Left colon (tissue), 2 donors: Measurements from ENCODE around the gene DISP3. TPM values are rescaled to one million over a fixed set of nuclear protein-coding genes. Genes with fewer than 3 reads are reported as not detected.

Experiments used
- ATAC-seq: fragments of 200-7000 bp; cut with Tn5 transposase; one replicate; pipeline ENCODE4 v1.9.1; 2020; ENCODE audit warnings: mild to moderate bottlenecking, moderate library complexity
- DNase-seq, 2 donors: peaks; one replicate each; pipeline ENCODE4 v3.0.0-alpha.2; 2020
- intact Hi-C, 2 donors: fragments of 100-400 bp; cut with DNase I in 1 of 2; cut with micrococcal nuclease in 1 of 2; formaldehyde crosslinking; loops; one replicate each; pipeline versions ENCODE4 v1.11.2 to v1.14.0; 2022; cut with DNase I, micrococcal nuclease
- total RNA-seq, 2 donors: library from RNA; stranded (reverse); fragmentation: NEBNext Ultra II Directional; extraction: Animal tissue kit (Norgen Biotek cat#: 25700); gene quantifications; one replicate each; pipeline ENCODE4 v1.2.1, GENCODE V29; 2021
- donor health status: DM: no; HTN: no; CAD: no.
- donor health status: DM: yes; HTN: yes; CAD: no.

The DISP3 gene
- total RNA-seq, 2 donors from 2014 or later: 0.18 to 0.31 TPM

GRCh38 chr1:11456965-11457364, 22.0 kb upstream of the DISP3 start:
- no peak for ATAC-seq
- DNase-seq: no peak
- intact Hi-C loops: no loop called here

DNA sequence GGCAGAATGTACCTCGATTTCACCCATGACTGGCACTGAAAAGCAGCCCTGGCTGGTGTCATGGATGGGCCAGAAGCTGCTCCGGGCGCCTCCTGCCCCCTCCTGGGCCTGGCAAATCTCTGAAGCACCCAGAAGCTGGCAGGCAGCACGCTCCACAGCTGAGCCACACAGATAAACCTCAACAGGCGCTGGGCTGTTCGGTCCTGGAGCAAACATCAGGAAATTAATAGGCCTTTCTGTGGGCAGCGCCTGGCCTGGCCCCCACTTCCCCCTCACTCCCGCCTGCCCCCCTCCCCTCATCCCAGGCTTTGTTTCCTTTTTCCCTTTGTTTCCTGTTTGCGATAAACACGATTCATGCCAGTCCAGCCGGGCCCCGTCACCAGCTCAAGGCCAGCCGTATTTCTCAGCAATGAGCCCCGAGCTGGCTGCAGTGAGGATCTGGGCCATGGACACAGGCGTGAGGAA, 20.1 kb upstream of the DISP3 start:
- intact Hi-C loops: no loop called here
- DNase-seq (no peak), ATAC-seq (no peak)

- no peak for ATAC-seq
- DNase-seq: no peak
- intact Hi-C loops: no loop called here
Observed at GRCh38 chr1:11461531-11462137, 17.3 kb upstream of the DISP3 start.

- DNase-seq (no peak), ATAC-seq (no peak)
- intact Hi-C loops: no loop called here
Observed at GRCh38 chr1:11462224-11462923, 16.6 kb upstream of the DISP3 start.

DNA sequence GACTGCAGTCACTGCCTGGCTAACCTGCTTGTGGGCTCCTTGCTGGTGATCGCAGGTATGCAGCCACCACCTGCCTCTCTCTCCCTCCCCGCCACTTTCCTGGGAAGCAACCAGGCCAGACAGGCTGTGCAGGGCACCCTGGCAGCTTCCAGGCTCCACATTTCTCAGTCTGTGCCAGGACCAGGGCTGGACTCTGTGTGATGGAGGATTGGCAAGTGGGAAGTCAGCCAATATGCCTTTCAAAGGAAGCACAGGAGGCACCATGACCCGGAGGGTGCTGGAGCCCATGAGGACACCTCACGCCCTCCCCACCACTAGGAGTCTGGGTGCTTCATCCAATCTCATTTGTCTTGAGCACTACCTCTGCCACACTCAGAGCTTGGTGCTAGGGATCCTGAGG, 15.8 kb upstream of the DISP3 start:
- DNase-seq (no peak), ATAC-seq (no peak)
- intact Hi-C loops: no loop called here

DNA sequence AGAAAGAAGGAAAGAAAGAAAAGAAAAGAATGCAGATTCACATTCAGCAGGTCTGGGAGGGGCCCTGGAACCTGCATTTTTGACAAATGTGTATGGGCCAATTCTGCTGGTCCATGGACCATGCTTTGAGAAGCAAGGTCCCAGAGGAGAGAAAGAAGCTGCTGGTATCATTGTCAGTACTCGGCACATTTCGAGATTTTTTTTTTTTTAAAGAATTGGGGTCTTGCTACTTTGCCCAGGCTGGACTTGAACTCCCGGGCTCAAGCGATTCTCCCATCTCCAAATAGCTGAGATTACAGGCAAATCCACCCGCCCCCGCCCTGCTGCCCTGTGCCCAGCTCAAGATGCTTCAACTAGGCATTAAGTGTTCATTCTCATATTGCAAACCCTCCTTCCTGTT, 13.6 kb upstream of the DISP3 start:
- intact Hi-C loops: no loop called here
- ATAC-seq (no peak), DNase-seq (no peak)

GRCh38 chr1:11466416-11466815, 12.5 kb upstream of the DISP3 start:
- DNase-seq (no peak), ATAC-seq (no peak)
- intact Hi-C loops: no loop called here

DNA sequence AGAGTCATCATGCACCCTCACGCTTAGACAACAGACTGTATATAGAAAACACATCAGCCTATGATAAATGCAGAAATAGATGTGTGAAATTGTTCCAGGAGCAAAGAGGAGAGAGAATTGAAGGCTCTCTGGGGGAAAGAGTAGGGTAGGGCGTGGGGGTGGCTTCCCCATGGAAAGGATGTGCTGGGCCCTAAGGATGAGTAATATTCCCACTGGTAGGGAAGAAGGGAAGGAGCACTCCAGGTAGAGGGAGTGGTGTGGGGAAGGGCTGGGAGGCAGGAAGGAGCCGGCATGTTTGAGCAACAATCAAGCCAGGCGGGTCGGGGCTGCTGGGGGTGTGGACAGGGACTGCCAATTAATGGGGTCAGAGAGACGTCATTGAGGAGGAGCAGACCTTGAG, 10.1 kb upstream of the DISP3 start:
- DNase-seq (no peak), ATAC-seq (no peak)
- intact Hi-C loops: no loop called here

DNA sequence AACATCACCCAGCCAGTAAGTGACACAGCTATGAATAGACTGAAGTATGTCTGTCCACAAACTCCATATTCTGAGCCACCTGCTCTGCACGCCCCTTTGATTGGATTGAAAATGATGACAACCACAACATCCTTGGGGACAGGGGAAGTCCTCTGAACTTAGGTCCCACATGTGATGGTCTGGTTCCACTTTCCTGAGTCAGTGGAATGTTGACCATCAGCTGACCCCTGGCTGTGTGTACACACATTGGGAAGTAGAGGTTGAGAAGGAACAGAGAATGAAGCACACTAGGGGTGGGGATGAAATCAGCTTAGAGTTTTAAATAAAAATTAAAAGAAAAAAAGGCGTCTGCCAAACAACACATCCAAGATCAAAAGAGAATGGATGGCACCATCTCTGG, 8.0 kb upstream of the DISP3 start:
- ATAC-seq (no peak), DNase-seq (no peak)
- intact Hi-C loops: no loop called here

DNA sequence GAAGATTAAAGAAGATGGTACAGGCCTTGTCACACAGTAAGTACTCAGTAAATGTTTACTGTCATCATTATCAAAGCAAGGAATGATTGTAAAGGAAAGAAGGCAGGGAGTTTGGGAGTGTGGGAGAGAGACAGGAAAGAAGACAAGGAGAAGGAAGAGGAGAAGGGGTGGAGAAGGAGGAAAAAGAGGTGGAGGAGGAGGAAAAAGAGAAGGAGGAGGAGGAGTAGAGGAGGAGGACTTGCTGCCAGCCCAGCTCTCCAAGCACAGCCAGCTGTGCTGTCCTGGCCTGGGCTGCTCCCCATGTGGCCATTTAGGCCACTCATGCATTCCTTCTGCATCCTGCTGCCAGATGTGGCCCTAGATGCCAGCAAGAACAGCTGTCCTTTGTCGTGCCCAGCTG, 7.5 kb upstream of the DISP3 start:
- ATAC-seq: no peak
- intact Hi-C loops: no loop called here
- DNase-seq: no peak

DNA sequence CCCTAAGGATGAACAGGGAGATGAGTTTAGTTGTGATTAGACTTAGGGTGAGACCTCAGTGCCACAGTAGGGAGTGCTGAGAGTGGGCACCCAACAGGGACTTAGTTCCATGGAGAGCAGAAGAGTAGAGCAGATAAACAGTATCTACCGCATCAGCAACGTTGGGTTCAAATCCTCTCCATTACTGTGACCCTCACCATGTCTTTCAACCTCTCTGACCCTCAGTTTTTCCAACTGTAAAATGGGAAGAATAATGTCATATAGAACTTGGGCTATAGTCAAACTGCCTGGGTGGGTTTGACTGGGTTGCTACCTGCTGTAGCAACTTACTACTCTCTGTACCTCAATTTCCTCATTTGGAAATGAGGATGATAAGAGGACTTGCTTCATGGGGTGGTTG, 6.7 kb upstream of the DISP3 start:
- ATAC-seq (no peak), DNase-seq (no peak)
- intact Hi-C loops: no loop called here

DNA sequence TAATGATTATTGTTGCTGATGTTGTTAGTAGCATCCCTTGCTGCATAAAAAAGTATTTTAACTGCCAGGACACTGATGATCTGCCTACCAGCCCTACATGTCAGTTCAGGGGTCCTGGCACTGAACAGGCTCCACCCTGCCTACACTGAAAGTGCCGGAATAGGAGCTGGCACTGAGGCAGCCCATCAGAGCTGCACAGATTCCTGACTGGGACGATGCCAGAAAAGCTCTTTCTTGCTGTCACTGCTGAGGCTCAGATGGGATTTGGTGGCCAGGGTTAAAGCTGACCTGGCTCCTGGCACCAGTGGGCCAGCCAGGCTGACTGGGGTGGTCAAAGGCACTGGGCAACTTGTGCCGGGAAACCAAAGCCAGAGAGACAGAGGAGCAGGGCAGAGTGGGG, 6.2 kb upstream of the DISP3 start:
- intact Hi-C loops: no loop called here
- ATAC-seq (no peak), DNase-seq (no peak)

- DNase-seq (peak in 1 of 2 donors; percentile 7), ATAC-seq (no peak)
- intact Hi-C loops: no loop called here
Observed at GRCh38 chr1:11473491-11474034, 5.4 kb upstream of the DISP3 start.

GRCh38 chr1:11474826-11475225, 4.1 kb upstream of the DISP3 start:
- no peak for DNase-seq
- no peak for ATAC-seq
- intact Hi-C loops: no loop called here

GRCh38 chr1:11475748-11476147, 3.2 kb upstream of the DISP3 start:
- intact Hi-C loops: no loop called here
- DNase-seq (no peak), ATAC-seq (no peak)

- DNase-seq: no peak
- no peak for ATAC-seq
- intact Hi-C loops: no loop called here
Observed at GRCh38 chr1:11479375-11479979, 522 bp downstream of the DISP3 start.

DNA sequence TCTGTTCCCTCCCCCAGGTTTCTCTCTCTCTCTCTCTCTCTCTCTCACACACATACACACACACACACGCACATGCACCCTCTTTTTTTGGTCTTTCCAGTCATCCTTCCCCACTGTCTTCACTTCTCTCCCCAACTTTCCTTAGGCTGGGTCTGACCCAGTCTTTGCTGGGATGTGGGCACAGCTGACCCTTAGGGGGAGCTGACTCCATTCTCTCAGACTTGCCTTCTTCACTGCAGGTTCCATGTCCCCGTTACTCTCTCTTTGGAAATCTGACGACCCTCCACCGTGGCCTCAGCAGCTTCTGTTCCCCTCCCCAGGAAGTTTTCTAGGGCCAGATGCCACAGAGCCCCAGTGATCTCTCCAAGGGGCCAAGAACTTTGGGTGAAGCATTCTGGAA, 2.1 kb downstream of the DISP3 start:
- intact Hi-C loops: no loop called here
- ATAC-seq (no peak), DNase-seq (no peak)

DNA sequence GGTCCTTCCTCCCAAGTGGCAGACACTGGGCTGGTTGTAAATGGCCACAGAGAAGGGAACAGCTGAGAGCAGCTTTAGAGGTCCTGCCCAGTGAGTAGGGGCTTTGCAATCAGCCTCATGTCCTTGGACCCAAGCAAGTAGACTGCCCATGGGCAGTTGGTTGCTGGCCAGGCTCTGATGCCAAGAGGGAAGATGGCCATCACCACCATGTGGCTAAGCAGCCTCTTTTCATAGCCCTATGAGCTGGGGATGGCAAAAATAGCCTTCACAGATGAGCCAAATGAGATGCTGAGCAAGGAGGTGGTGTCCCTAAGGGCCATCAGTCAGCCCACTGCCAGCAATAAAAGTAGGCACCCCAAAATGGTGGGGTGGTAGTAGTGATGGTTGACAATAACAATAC, 3.2 kb downstream of the DISP3 start:
- ATAC-seq (no peak), DNase-seq (no peak)
- intact Hi-C loops: no loop called here

DNA sequence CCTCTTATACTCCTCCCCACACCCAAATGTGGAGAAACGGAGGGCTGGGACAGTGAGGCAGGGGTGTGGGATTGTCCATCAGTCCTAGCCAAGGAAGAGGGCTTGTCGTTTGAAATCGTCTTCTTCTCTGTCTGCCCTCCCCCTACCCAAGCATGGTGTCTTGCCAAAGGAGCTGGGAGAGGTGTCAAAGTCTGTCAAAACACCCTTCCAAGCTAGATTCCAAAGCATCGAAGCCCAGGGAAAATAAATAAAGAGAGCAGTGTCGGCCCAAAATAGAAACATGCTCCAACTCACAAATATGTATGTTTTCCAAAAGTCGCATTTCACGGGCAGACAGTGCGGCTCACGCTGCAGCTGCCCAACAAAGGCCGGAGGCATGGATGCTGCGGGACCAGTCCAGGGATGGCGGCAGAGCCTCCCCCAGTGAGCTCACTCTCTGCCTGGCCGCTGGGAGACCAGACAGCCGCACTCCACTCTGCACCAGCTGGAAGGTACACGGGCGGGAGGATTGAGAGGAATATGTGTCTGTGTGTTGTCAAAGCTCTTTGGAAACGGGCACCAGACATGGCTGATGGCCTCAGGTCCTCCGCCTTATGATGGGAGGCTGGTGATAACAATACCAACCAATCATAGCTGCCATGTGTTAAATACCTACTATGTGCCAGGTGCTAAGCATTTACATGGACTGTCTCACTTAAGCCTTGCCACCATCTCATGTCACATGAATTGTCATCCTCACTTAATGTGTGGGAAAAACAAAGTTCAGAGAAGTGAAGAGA, 3.9 kb downstream of the DISP3 start:
- intact Hi-C loops: no loop called here
- ATAC-seq (no peak), DNase-seq (no peak)
